NCI-H2196 treated with DMSO at 0.1 percent for 48 hours (cell line): ENCODE results near the gene UBE3B.
"Not testable (repeated sequence)": the region's sequence is repeated elsewhere in the genome, so short reads cannot be mapped to it uniquely, and the experiment has no call there.

Experiments
- DNase-seq: peaks from one replicate; lab custom pipeline; 2025; ENCODE audit not compliant: unreplicated experiment; lab: John Stamatoyannopoulos, UW

Gene UBE3B

DNA sequence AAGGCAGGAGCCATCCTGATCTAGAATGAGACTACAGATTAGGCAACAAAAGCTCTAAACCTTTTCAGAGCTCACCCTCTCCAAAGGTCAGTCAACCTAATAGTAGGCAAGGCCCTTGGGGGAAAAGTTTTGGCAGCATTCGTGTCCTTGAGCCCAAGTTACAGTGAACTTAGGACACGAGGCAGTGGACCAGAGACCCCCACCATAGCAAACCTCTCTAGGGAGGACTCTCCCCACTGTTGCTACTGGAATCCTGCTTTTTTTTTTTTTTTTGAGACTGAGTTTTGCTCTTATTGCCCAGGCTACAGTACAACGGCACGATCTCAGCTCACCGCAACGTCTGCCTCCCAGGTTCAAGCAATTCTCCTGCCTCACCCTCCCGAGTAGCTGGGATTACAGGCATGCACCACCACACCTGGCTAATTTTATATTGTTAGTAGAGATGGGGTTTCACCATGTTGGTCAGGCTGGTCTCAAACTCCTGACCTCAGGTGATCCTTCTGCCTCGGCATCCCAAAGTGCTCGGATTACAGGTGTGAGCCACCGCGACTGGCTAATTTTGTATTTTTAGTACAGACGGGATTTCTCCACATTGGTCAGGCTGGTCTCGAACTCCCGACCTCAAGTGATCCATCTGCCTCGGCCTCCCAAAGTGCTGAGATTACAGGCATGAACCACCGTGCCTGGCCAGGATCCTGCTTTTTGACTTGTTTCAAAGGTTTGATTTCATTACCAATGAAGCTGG is 3.7 kb upstream of the UBE3B start:
- not testable (repeated sequence) for DNase-seq

DNA sequence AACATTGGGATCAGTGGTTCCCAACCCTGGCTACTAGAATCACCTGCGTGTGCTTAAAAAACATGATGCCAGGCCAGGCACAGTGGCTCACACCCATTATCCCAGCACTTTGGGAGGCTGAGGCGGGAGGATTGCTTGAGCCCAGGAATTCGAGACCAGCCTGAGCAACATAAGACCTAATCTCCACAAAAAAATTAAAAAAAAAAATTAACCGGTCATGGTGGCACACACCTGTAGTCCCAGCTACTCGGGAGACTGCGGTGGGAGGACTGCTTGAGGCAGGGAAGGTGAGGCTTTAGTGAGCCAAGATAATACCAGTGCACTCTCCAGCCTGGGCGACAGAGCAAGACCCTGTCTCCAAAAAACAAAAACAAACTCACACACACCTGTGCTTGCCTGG is 2.3 kb upstream of the UBE3B start:
- DNase-seq: no peak

DNA sequence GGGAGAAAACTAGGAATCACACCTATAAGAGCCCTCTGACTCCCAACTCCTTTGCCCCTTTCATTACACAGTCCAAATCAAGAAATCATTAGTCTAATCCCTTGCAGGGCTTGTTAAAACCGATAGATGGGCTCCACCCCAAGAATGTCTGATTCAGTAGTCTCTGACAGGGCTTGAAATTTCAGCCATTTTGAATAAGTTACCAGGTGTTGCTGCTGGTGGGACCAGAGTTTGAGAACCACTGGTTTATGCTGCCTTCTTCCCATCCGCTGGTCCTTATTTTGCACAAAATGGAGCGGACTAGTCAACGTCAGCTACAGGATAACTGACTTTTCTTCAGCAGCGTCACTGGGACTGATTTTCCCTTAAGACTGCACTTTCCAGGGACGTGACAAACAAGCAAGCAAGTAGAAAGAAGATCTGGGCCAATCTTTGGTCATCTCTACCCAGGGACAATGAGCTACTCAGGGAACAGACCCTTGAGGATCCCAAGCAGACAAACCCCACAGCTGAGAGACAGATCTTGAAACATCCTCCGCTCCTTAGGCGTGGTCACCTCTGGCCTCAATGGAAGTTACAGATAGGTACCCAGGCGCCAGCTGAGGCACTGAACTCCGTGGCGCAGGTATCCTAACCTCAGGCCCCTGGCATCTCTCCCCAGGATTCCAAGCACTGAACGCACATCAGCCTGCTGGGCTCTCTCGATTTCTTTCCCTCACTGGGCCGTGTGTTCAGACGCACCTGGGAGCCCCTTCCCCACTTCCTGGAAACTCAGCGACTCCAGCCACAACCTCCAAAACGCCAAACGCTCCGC is 1.2 kb upstream of the UBE3B start:
- DNase-seq: no peak

- DNase-seq: no peak
These were observed 638 bp upstream of the UBE3B start for GRCh38 chr12:109476807-109477184.

- no peak for DNase-seq
These were observed 505 bp downstream of the UBE3B start for GRCh38 chr12:109477963-109478315.

DNA sequence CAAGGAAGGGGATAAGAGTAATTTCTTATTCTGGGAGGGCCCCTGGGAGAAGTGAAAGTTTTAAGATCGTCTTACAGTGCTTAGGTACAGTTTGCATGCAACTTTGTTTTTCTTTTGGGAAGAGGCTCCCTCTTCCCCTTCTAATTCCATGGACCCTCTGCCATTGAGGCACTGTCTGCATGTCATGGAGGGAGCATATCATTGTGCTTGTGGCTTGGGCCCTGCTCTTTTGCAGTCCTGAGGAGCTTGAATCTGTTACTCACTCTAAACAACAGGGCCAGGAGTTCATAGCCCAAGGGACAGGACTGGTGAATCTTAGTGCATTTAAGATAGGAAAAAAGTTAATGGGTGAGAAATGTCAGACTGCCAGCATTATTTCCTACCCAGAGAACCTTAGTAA is 2.3 kb downstream of the UBE3B start:
- DNase-seq: no peak

GRCh38 chr12:109480356-109480755 is 2.9 kb downstream of the UBE3B start:
- no peak for DNase-seq

DNA sequence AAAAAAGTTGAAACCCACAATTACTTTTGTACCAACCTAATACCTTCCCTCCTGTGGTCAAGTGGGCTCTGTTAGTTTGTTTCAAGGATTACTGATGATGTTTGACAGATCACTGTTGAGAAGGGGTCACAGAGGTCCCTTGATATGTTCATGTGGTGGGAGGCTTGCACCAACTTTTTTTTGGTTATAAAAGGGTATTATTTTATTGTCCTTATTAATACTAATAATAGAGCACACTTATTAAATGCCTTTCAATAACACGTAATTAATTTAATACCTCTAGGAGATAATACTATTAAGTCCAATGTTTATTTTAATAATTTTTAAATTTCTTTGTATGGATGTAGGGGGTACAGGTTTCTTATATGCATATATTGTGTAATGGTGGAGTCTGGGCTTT is 4.4 kb downstream of the UBE3B start:
- no peak for DNase-seq

GRCh38 chr12:109482491-109482890 is 5.1 kb downstream of the UBE3B start:
- DNase-seq: no peak

DNA sequence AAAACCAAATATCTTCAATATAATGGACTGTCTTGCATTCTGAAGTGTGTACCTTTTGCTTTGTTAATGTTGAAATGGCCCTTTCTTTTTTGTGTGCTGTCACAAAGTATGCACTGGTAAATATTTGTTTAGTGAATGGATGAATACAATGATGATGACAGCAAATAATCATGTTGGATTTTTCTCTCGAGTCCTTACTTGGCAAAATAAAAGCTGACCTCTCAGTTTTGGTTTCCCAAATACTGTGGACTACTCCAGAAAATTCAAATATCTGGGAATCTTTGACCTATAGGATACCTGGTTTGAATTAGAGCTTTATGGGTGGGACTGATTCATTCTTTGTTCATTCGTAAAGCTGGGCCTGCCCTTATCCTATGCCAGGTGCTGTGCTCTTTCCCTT is 5.5 kb downstream of the UBE3B start:
- no peak for DNase-seq

DNA sequence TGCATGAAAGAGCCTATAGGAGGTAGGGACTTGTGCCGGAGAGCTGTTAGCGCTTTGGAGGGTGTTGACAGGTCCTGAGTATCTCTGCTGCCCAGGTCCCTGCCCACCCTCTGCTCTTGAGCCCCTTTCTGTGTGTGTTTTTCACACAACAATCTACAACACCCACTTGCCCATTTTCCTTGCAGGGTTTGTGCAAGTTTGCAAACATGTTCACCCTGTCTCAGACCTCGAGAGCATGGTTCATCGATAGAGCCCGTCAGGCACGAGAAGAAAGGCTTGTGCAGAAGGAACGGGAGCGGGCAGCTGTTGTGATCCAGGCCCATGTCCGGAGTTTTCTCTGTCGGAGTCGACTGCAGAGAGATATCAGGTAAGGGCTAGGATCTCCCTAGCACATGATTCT is 5.9 kb downstream of the UBE3B start:
- DNase-seq: no peak

DNA sequence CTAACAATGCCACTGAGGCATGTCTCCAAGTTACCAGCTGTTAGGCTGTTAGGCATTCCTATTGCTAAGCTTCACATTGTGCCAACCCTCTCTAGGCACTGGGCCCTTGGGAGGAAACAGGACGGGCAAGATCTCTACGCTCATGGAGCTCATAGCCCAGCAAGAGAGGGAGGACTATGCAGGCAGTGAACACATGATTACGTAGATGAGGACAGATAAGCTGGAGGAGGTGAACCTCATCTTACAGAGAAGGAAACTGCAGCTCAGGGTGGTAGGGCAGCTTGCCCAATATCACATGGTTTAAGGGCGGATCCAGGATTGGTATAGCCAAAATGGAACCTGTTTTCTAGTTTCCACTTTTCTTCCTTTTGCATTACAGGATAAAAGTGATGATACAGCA is 7.8 kb downstream of the UBE3B start:
- no peak for DNase-seq

DNA sequence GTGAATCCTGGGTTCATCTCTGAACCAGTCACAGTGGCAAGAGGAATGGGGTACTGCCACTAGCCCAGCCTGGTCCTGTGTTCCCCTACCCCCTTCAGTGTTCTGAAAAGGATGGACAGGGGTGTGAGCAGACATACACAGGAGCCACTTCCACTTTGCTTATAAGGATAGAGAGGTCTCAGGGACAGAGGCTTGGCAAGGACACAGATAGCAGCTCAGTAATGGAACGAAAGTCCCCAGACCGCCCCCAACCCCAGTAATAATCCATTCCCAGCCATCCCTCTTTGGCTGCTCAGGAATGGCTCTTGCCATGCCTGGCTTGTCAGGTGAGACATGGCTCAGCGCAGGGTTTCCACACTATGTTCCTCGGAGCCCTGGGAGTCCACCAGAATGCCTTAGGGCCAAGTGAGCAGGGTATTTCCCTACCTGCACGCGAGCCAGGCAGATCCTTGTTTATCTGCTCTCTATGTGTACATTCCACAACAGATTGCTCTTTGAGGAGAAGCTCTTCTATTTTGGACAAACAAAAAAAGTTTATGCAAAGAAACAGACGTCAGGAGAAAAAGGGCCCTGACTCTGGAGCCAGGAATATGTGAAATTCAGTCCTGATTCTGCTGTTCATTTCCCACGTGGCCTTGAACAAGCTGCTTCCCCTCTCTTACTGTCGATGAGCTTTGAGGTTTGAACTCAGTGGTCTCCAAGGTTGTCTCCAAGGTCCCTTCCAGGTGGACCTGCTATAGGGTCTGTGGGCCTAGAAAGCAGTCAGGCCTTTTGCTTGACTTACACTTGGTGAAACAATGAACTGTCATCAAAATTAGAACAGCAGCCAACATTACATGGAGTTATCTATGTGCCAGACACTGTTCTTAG is 10.0 kb downstream of the UBE3B start:
- DNase-seq: no peak

GRCh38 chr12:109488051-109488665 is 10.7 kb downstream of the UBE3B start:
- no peak for DNase-seq

- no peak for DNase-seq
These were observed 11.9 kb downstream of the UBE3B start for GRCh38 chr12:109489016-109489954.

DNA sequence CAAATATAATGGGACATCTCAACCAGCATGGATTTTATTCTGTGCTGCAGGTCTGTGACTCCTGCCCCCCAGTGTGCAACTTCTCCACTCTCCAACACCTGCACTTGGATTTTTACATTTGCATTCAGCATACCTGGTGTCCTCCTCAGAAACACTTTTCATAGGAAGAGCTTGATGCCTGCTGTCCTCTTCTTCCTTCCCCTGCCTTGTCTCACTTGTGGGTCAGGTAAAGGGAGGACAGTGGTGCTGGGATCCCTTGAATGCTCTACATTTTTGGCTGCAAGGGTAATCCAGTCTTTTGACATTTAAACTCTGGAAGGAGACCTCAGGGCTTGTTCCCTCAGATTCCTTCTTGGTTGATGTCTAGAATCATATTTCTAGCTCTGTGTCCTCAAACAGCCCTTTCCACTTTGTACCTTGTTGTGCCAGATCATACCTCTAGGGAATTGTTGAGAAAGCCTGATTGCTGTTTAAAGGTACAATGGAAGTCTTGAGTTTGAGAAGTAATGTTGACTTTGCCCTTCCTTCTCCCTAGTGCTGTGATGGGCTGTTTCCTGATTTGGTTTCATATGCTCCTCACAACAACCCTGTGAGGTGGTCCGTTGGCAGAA is 12.6 kb downstream of the UBE3B start:
- no peak for DNase-seq

- no peak for DNase-seq
These were observed 14.2 kb downstream of the UBE3B start for GRCh38 chr12:109491671-109492070.

GRCh38 chr12:109492371-109492770 is 14.9 kb downstream of the UBE3B start:
- no peak for DNase-seq

DNA sequence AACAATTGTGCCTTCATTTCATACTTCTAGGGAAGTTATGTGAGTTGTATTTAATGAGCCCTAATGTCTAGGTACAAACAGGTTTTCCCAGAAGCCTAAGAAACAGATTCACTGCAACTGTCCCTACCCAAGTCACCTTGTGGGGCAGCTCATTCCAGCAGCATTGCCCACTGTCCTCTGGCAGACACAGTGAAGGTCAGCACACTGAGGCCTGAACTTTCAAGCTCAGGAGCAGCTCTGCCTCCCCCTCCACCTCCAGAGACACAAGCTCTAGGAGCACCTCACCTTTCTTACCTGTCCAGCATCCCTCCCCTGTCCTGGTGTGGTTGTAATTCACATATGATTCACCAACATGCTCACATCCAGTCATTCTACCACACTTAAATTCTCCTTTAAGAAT is 15.7 kb downstream of the UBE3B start:
- no peak for DNase-seq

GRCh38 chr12:109493938-109494337 is 16.5 kb downstream of the UBE3B start:
- DNase-seq: no peak
